NCI-H2029 (cell line): ENCODE data around the gene RPRML.

Source experiments
- DNase-seq: peaks from one replicate; lab custom pipeline; 2025; lab: John Stamatoyannopoulos, UW

Gene RPRML

DNA sequence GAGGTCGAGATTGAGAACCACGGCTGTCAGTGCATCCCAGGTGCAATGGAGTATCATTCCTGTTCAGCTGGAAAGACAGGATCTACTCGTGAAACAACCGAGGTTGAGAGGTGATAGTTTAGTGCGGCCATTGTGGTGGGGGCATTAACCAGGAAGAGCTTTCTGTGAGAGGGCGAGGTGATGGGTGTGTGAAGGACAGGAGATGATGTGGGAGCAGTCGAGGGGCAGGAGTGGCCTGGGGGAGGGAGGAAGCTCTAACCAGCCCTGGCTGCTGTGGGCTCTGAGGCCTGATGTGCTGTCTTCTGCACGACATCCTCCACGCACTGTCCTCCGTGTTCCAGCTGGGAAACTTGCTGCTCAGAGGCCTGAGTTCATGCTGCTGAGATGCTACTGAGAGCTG lies 34.1 kb downstream of the RPRML start:
- DNase-seq, result no peak

DNA sequence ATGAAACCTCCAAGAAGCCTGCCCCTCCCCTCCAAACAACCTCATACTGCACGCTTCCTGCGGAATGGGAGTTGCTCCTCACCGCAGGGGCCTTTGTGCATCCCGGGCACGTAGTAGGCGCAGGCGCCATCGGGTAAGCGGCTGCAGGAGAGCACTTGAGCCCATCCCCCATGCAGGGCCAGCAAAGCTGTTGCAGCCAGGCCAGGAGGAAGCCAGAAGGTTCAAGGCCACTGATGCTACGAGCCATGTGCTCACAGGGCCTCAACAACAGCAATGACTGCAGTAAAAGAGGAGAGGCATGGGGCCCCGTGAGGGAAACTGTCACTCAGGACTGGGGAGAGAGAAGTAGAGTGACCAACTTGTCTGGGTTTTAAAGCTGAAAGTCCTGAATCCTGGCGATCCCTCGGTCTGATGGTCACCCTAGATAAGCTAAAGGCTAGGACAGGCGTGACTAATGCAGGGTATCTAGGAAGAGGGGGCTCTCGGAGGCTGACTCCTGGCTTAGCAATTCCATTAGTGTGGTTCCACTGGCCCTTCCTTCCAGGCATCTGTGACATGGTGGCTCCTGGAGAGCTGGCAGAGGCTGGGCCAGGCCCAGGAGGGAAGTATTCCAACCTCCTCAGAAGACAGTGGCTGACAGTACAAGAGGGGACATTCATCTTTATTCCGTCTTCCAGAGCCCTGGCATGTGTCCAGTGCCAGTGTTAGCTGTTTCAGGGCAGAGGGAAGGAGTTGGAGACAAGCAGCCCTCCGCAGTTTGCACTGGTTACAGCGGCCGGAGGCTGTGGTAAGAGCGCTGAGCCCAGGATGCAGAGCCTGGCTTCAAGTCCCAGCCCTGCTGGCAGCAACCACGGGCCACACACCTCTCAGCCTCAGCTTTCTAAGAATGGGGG lies 35.3 kb downstream of the RPRML start:
- DNase-seq, result no peak

DNA sequence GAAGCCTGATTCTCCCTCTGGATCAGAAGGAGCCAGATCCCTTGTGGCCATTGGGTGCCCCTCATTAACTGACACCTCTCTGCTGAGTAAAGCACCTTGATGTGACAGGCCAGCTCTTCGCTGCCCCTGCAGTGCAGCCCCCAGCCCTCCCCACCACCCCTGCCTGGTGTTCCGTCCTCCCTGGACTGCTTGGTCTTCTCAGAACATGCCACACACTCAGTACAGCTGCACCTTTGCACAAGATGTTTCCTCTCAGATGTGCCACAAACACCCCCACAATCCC lies 35.9 kb downstream of the RPRML start:
- DNase-seq, result no peak

DNA sequence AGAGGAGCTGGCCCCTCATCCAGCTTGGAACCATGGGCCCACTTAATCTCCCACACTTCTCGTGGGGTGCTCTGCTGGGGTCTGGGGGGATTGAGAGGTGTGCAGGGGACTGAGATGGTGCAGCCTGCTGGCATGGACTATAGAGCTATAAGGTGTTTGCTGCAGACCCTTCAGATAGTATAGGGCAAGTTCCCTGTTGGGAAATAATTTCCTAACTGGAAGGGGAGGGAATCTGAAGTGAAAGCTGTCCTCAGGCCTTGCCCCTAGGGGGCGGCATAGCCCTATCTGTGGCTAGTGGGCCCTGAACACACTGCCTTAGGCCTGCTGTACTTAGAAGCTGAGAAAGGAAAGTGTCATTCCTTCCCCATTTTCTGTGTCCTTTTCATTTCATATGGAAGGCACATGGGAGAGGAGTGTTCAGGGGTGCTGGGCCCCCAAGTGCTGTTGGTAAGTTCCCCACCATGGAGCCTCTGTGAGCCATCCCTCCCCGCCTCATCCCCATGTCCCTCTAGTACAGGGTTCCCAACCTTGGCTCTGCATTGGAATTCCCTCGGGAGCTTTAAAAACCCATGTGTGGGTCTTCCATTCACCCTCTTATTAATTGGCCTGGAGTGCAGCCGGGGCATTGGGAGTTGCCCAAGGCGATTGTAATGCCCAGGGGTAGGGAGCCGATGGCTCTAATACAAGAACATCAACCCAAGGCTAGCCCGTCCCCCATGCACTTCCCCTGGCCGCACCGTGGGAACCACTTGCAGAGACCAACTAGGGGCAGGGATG lies 36.4 kb downstream of the RPRML start:
- peak; percentile 22 for DNase-seq

DNA sequence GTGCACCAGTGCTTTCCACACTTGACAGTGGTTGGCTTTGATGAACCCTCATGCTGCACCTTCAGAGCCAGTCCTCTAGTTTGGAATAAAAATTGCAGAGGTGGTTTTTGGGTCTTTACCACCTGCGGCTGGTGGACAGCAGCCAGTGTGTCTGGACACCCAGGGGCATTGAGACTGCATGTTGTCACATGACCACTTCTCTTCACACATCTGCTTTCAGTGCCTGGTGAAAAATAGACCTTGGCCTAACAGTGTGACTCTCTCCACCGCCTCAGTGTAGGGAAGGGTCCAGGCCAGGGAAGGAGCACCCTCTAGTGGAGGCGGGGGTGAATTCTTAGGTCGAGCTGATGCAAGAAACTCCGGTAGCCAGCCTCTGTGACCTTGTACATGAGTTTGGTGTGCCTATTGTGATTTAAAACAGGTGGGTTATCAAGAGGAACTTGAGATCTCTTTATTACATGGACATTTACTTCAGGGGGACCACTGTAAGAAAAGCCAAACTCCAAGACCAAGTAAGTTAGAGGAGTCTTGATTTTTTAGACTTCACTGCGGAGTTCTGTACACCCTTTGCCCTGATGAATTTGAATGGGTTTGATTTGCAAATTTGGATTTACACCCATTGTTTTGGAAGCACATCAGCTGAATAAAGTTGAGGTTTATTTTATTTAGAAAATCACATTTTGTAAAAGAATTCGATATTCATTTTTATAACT lies 38.2 kb downstream of the RPRML start:
- DNase-seq, result peak; percentile 32

- DNase-seq, result no peak
These were observed 43.3 kb downstream of the RPRML start for GRCh38 chr17:46935658-46936266.

DNA sequence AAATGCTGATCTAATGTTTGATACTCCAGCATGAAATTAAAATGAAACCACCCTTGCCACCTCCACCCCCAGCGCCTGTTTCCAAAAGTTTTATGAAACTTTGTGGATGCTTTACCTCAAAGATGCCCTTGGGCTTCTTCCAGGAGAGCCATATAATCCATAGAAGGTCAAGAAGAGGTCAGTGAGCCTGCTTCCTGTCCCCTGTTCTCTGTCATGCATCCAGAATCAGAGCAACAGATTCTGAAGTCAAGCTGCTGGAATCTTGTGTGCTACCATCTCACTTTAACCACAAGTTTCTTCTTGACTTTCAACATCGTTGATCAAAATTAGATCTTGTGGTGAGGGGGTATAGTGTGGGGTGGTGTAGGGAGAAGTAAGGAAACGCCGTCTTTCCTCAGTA lies 47.5 kb downstream of the RPRML start:
- DNase-seq, result no peak

DNA sequence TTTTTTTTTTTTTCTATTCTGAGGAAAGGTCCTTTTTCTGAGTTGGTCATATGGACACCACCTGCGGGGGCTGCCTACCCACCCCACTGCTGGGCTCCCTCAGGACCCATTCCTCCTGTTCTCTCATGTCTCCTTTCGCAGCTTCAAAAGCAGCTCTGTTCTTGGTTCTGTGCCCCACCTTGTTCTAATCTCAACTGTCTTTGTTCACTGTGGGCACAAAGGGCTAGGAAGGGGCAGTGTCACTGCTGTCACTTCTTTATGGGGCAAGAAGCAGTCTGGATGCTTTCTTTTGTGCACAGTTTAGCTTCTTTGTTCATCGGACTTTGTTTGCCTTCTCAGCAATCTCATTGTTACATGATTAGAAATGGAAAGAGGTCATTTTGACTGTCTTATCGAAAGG lies 49.0 kb downstream of the RPRML start:
- no peak for DNase-seq

GRCh38 chr17:46929413-46929812 lies 49.6 kb downstream of the RPRML start:
- DNase-seq, result no peak

- no peak for DNase-seq
These were observed 50.4 kb downstream of the RPRML start for GRCh38 chr17:46928467-46929261.
